BJ (cell line): ENCODE results near the gene SH3RF3. TPM values are rescaled to one million over a fixed set of nuclear protein-coding genes. Genes with fewer than 3 reads are reported as not detected.

Source experiments
- CTCF ChIA-PET: fragments of 350-600 bp; formaldehyde crosslinking; extraction: SDS; loops from one replicate; lab custom pipeline; 2021; ENCODE audit warnings: antibody characterized with exemption, inconsistent platforms; lab: Yijun Ruan, JAX
- POLR2A ChIA-PET: fragments of 300-600 bp; sonication (Branson Sonifier 250); formaldehyde crosslinking; extraction: SDS; loops from one replicate; lab custom pipeline; 2021; ENCODE audit warnings: antibody characterized with exemption; lab: Charles Lee
- DNase-seq: peaks from one replicate; pipeline ENCODE4 v3.0.0-alpha.2; 2011; ENCODE audit warnings: low read depth
- H3K27me3 ChIP-seq: 2 replicates; pipeline ENCODE4 v1.6.0; 2011; ENCODE audit warnings: low read length; ENCODE audit not compliant: control insufficient read depth, insufficient read depth
- H3K36me3 ChIP-seq: 2 replicates; pipeline ENCODE4 v1.5.1; 2011; ENCODE audit warnings: low read length; ENCODE audit not compliant: control insufficient read depth, insufficient read depth
- H3K4me3 ChIP-seq: 2 replicates; pipeline ENCODE4 v1.5.1; 2011; ENCODE audit warnings: low read depth, mild to moderate bottlenecking, control low read depth, low read length
- CTCF ChIP-seq: IDR thresholded peaks from 2 replicates; pipeline ENCODE4 v1.5.1; 2011; ENCODE audit warnings: low read depth, mild to moderate bottlenecking, control low read depth, inconsistent platforms, low read length, moderate library complexity; ENCODE audit not compliant: insufficient read depth
- polyA plus RNA-seq: library from polyadenylated mRNA; depleted of rRNA; stranded (reverse); fragments of >200 nt; gene quantifications from 2 replicates; pipeline ENCODE4 v1.2.3, GENCODE V29; 2011

SH3RF3 gene
- polyA plus RNA-seq, 1 experiment, result 3.6 TPM

- POLR2A ChIA-PET, result no interaction called here
- CTCF ChIA-PET, result interaction anchor here (1.1 to 1.6 kb wide), 3 partner anchors 8 to 73 kb away, joined by 3 read pairs; no protein-coding TSS in a partner anchor
- no peaks in the 10 kb centered on the region for H3K27me3 ChIP-seq
- H3K36me3 ChIP-seq, result peaks cover 8% of the 10 kb centered on the region; the same call in 1 of the 2 replicates
- TF ChIP-seq CTCF, result no peak
- H3K4me3 ChIP-seq, result no peak overlapping the region
- no peak for DNase-seq
Measured at GRCh38 chr2:109437325-109438090, 308.5 kb downstream of the SH3RF3 start.

GRCh38 chr2:109438146-109438545, 309.1 kb downstream of the SH3RF3 start:
- DNase-seq, result no peak
- ChIA-PET POLR2A (no interaction called here), CTCF (interaction anchor here (1.1 to 1.6 kb wide), 3 partner anchors 9 to 72 kb away, joined by 3 read pairs; no protein-coding TSS in a partner anchor)
- H3K36me3 ChIP-seq, result peaks cover 8% of the 10 kb centered on the region; the same call in 1 of the 2 replicates
- no peak for TF ChIP-seq CTCF
- no peak overlapping the region for H3K4me3 ChIP-seq
- H3K27me3 ChIP-seq, result no peaks in the 10 kb centered on the region

GRCh38 chr2:109438773-109439389, 309.9 kb downstream of the SH3RF3 start:
- DNase-seq, result no peak
- H3K27me3 ChIP-seq, result no peaks in the 10 kb centered on the region
- peaks cover 8% of the 10 kb centered on the region; the same call in 1 of the 2 replicates for H3K36me3 ChIP-seq
- ChIA-PET POLR2A (no interaction called here), CTCF (interaction anchor here (1.6 kb wide), 1 partner anchor 9 kb away, joined by 3 read pairs; no protein-coding TSS in a partner anchor)
- no peak overlapping the region for H3K4me3 ChIP-seq
- no peak for TF ChIP-seq CTCF

GRCh38 chr2:109439390-109439786, 310.4 kb downstream of the SH3RF3 start:
- ChIA-PET CTCF (no interaction called here), POLR2A (no interaction called here)
- no peak for TF ChIP-seq CTCF

GRCh38 chr2:109439986-109440385, 311.0 kb downstream of the SH3RF3 start:
- CTCF ChIA-PET, result no interaction called here
- no peak for DNase-seq

More at GRCh38 chr2:109439390-109439786, 310.4 kb downstream of the SH3RF3 start:
- DNase-seq, result no peak
- H3K4me3 ChIP-seq, result no peak overlapping the region
- peaks cover 7% of the 10 kb centered on the region; the same call in 1 of the 2 replicates for H3K36me3 ChIP-seq
- no peaks in the 10 kb centered on the region for H3K27me3 ChIP-seq

More at GRCh38 chr2:109439986-109440385, 311.0 kb downstream of the SH3RF3 start:
- POLR2A ChIA-PET, result no interaction called here
- Histone ChIP-seq H3K36me3 (peaks cover 6% of the 10 kb centered on the region; the same call in 1 of the 2 replicates), H3K27me3 (no peaks in the 10 kb centered on the region), H3K4me3 (no peak overlapping the region)
- TF ChIP-seq CTCF, result no peak
